Measurements from ENCODE around the gene KDF1.

DNA sequence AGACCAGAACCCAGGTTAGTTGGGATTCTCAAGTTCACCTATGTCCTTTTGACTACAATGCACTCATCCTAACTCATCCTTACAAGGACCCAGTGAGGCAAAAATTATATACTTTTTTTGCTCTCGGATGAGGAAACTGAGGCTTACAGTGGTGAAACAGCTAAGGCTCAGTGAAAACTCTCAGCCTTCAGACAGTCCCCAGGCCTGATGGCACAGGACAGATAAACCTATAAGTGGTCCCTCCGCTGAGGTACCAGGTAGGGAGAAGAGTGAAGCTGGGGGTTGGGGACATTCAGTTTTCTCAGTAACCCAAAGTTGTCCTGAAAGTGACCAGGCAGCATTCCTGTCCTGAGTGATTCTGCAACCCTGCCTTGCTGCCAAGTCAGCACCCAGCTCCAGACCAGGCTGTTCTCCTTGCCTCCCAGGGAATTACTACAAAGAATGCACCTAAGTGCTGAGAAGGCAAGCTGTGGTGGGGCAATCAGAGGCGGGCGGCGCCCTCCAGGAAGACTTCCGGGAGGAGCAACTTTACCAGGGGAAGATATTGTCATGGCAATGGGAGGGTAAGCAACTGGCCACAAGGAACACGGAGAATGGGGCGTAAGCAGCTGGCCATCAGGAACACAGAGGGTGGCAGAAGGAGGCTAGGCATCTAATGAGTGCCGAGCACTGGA lies 47.8 kb upstream of the KDF1 start:
- TF ChIP-seq ZNF274 (IDR thresholded peaks at IDR 0.05; ENCODE audit: low read depth, low read length) (no peak), YY1 (IDR thresholded peaks at IDR 0.05; ENCODE audit: insufficient read depth, insufficient read length) (no peak), SUZ12 (IDR thresholded peaks at IDR 0.05; ENCODE audit: extremely low read depth, insufficient read depth, insufficient read length) (no peak)
